Measurements from ENCODE around the gene OGFR. TPM values are rescaled to one million over a fixed set of nuclear protein-coding genes. Genes with fewer than 3 reads are reported as not detected.

OGFR gene
- polyA plus RNA-seq, 1 donor (not counting 4 experiments of a cell fraction or from before 2014, with no cell fraction given), result 39.8 TPM

DNA sequence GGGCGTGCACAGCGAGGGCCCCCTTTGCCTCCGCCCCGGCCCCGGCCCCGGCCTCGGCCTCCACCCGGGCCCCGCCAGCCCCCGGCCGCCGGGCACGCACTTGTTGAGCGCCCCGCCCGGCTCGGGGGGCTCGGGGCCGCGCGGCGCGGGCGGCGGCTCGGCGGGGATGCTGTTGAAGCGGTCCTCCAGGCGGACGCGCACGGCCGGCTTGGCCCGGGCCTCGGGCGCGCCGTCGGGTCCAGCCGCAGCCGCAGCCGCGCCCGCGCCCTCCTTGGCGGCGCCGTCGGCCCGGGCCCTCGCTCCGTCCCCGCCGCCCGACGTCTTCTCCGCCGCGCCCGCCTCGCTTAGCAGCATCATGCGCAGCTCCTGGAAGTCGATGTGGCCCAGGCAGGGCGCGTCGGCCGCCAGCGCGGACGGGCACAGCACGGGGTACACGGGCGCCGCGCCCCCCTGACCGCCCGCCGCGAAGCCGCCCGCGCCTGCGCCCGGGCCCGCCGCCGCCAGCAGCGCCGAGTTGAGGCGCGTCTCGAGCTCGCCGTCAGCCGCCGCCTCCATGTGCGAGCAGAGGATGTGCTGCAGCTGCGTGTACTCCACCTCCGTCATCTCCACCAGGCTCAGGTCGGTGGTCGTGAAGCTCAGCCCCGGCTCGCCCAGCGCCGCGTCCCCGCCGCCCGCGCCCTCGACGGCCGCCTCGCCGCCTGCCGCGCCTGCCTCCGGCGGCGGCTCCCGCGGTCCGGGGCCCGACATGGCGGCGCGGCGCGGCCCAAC is 56.5 kb downstream of the OGFR start:
- FAIRE-seq, result no peak
- Histone ChIP-seq H3K4me1 (ENCODE audit: control insufficient read depth, extremely low read depth, insufficient read depth, low read length) (peaks cover 28% of the 10 kb centered on the region), H3K36me3 (ENCODE audit: control insufficient read depth in 2 of 2, extremely low read depth in 1 of 2, insufficient read depth in 2 of 2, low read length in 2 of 2) (peaks cover 0 to 11% of the 10 kb centered on the region in 2 experiments), H3K4me2 (ENCODE audit: control insufficient read depth, extremely low read depth, insufficient read depth, low read depth, low read length) (peak overlapping the region; percentile 90), H3K79me2 (ENCODE audit: control insufficient read depth, insufficient read depth, low read length) (peaks cover 29% of the 10 kb centered on the region), H4K20me1 (ENCODE audit: control insufficient read depth, extremely low read depth, insufficient read depth, low read length) (peaks cover 8% of the 10 kb centered on the region), H2AFZ (ENCODE audit: control insufficient read depth, low read length) (peak overlapping the region; percentile 81), H3K27ac (ENCODE audit: control insufficient read depth, insufficient read depth, low read length) (peak overlapping the region; percentile 52), H3K9me3 (ENCODE audit: control insufficient read depth, low read depth, low read length) (no peaks in the 10 kb centered on the region), H3K9me1 (ENCODE audit: control insufficient read depth, extremely low read depth, insufficient read depth, low read length) (no peaks in the 10 kb centered on the region), H3K9ac (ENCODE audit: control insufficient read depth, extremely low read depth, insufficient read depth, low read length) (peak overlapping the region; percentile 73), H3K27me3 (ENCODE audit: control insufficient read depth, extremely low read depth, insufficient read depth, low read length) (no peaks in the 10 kb centered on the region), H3K4me3 (ENCODE audit: control insufficient read depth in 2 of 3, extremely low read depth in 1 of 3, insufficient read depth in 2 of 3, low read depth in 1 of 3, low read length in 3 of 3) (peak overlapping the region; percentile 50 to 68 (median 64))
- TF ChIP-seq, protein P1, sequence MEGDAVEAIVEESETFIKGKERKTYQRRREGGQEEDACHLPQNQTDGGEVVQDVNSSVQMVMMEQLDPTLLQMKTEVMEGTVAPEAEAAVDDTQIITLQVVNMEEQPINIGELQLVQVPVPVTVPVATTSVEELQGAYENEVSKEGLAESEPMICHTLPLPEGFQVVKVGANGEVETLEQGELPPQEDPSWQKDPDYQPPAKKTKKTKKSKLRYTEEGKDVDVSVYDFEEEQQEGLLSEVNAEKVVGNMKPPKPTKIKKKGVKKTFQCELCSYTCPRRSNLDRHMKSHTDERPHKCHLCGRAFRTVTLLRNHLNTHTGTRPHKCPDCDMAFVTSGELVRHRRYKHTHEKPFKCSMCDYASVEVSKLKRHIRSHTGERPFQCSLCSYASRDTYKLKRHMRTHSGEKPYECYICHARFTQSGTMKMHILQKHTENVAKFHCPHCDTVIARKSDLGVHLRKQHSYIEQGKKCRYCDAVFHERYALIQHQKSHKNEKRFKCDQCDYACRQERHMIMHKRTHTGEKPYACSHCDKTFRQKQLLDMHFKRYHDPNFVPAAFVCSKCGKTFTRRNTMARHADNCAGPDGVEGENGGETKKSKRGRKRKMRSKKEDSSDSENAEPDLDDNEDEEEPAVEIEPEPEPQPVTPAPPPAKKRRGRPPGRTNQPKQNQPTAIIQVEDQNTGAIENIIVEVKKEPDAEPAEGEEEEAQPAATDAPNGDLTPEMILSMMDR (optimal IDR thresholded peaks at IDR 0.05 in 1 of 3, IDR thresholded peaks at IDR 0.05 in 1 of 3, conservative IDR thresholded peaks at IDR 0.05 in 1 of 3; ENCODE audit: extremely low read depth in 1 of 3, insufficient read depth in 2 of 3, low read length in 3 of 3), result no peak
- no peak for TF ChIP-seq EZH2 (IDR thresholded peaks at IDR 0.05; ENCODE audit: low read length)
- no peak for DNase-seq (ENCODE audit: low read depth, low spot score)
- dilution Hi-C loops (cut with MboI; ENCODE audit: extremely low pct_ligation_motif_present, low sequenced_read_pairs), result no loop called here

DNA sequence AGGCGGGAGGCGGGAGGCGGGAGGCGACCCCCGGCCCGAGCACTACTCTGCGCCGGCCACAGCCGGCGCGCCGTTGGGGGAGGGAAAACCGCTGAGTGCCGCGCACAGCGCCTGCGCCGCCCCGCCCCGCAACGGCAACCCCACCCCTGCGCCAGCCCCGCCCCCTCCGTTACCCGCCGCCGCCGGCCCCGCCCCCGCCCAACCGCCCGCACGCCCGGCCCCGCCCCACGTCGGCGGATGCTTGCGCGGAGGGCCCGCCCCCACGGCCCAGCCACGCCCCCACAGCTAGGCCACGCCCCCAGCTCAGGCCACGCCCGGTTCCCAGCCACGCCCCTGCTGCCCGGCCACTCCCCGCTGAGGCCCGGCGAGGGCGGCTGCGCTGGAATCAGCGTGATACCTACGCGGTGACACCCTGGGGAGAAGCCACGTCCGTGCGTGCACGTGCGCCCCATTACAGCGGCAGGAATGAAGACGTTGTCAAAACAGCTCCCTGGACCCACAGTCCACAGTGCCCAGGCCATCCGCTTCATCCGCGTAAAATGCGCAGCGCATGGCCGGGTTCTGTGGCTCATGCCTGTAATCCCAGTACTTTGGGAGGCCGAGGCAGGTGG is 57.2 kb downstream of the OGFR start, which contains the start of gene TCFL5:
TSS of gene TCFL5 (minus strand) at position 97 of the 611 bp plus-strand sequence. CDS start 152 bp downstream, outside the sequence.
- no peak for TF ChIP-seq EZH2 (IDR thresholded peaks at IDR 0.05; ENCODE audit: low read length)
- TF ChIP-seq, protein P1 (optimal IDR thresholded peaks at IDR 0.05 in 1 of 3, IDR thresholded peaks at IDR 0.05 in 1 of 3, conservative IDR thresholded peaks at IDR 0.05 in 1 of 3; ENCODE audit: extremely low read depth in 1 of 3, insufficient read depth in 2 of 3, low read length in 3 of 3), result no peak
- FAIRE-seq (no peak), DNase-seq (ENCODE audit: low read depth, low spot score) (peak; percentile 58)
- H3K9me3 ChIP-seq (ENCODE audit: control insufficient read depth, low read depth, low read length), result no peaks in the 10 kb centered on the region
- H3K27ac ChIP-seq (ENCODE audit: control insufficient read depth, insufficient read depth, low read length), result peak within 1 kb of the TSS; percentile 53
- dilution Hi-C loops (cut with MboI; ENCODE audit: extremely low pct_ligation_motif_present, low sequenced_read_pairs), result no loop called here
- peaks cover 7% of the 10 kb centered on the region for H4K20me1 ChIP-seq (ENCODE audit: control insufficient read depth, extremely low read depth, insufficient read depth, low read length)
- peaks cover 29% of the 10 kb centered on the region for H3K79me2 ChIP-seq (ENCODE audit: control insufficient read depth, insufficient read depth, low read length)
- H3K27me3 ChIP-seq (ENCODE audit: control insufficient read depth, extremely low read depth, insufficient read depth, low read length), result no peaks in the 10 kb centered on the region
- H3K4me1 ChIP-seq (ENCODE audit: control insufficient read depth, extremely low read depth, insufficient read depth, low read length), result peaks cover 24% of the 10 kb centered on the region
- peak within 1 kb of the TSS; percentile 81 for H2AFZ ChIP-seq (ENCODE audit: control insufficient read depth, low read length)
- H3K4me3 ChIP-seq (ENCODE audit: control insufficient read depth in 2 of 3, extremely low read depth in 1 of 3, insufficient read depth in 2 of 3, low read depth in 1 of 3, low read length in 3 of 3), result peak within 1 kb of the TSS; percentile 50 to 68 (median 64)
- peak within 1 kb of the TSS; percentile 90 for H3K4me2 ChIP-seq (ENCODE audit: control insufficient read depth, extremely low read depth, insufficient read depth, low read depth, low read length)
- peak within 1 kb of the TSS; percentile 73 for H3K9ac ChIP-seq (ENCODE audit: control insufficient read depth, extremely low read depth, insufficient read depth, low read length)
- no peaks in the 10 kb centered on the region for H3K9me1 ChIP-seq (ENCODE audit: control insufficient read depth, extremely low read depth, insufficient read depth, low read length)
- H3K36me3 ChIP-seq (ENCODE audit: control insufficient read depth in 2 of 2, extremely low read depth in 1 of 2, insufficient read depth in 2 of 2, low read length in 2 of 2), result peaks cover 0 to 8% of the 10 kb centered on the region in 2 experiments

Small RNAs within 50 kb of the gene (small RNA-seq; reads per million reads assigned to genes)
- gene DPH3P1 (ENCODE audit: insufficient read length in 3 of 3, low read depth in 3 of 3, low replicate concordance in 1 of 3), result 0 reads per million in 3 experiments

Other genes with a start within 250 kb of the OGFR start
- gene SLCO4A1, start 162.3 kb upstream of the OGFR start, polyA plus RNA-seq, result 0.43 to 1.8 TPM (median 1.4 TPM) in 3 replicates
- gene NTSR1, start 96.0 kb upstream of the OGFR start, polyA plus RNA-seq, result 0.24 to 1.4 TPM (median 0.55 TPM) in 3 replicates
- gene MRGBP, start 8.4 kb upstream of the OGFR start, polyA plus RNA-seq, result 12.3 to 15.6 TPM (median 15.0 TPM) in 3 replicates
- 2.7 to 4.8 TPM (median 3.6 TPM) in 3 replicates for gene COL9A3, start 12.2 kb downstream of the OGFR start, polyA plus RNA-seq
- gene TCFL5, start 57.0 kb downstream of the OGFR start, polyA plus RNA-seq, result 9.9 to 14.6 TPM (median 14.5 TPM) in 3 replicates
- 11.1 to 19.3 TPM (median 14.2 TPM) in 3 replicates for gene DIDO1, start 121.7 kb downstream of the OGFR start, polyA plus RNA-seq
- 20.7 to 27.9 TPM (median 23.7 TPM) in 3 replicates for gene GID8, start 133.3 kb downstream of the OGFR start, polyA plus RNA-seq
- gene SLC17A9, start 147.9 kb downstream of the OGFR start, polyA plus RNA-seq, result 0.02 to 0.09 TPM in 2 of 3 replicates, not detected in the other
- not detected in 3 replicates for gene BHLHE23, start 202.1 kb downstream of the OGFR start, polyA plus RNA-seq

Data from keratinocyte (primary cell).